AG09319 (cell line): Measurements from ENCODE around the gene HAPLN3.
A peak's percentile ranks its signal among the peaks of the same experiment; 100 is the strongest.

Experiments
- DNase-seq: peaks from one replicate; pipeline ENCODE4 v3.0.0-alpha.2; 2010; ENCODE audit warnings: low read depth; ENCODE audit errors: extremely low read depth
- TF ChIP-seq, protein P1 (sequence below): IDR thresholded peaks from 2 replicates; pipeline ENCODE4 v1.5.1; 2011; ENCODE audit warnings: low read depth, mild to moderate bottlenecking, inconsistent platforms, low read length, moderate library complexity

Gene HAPLN3

DNA sequence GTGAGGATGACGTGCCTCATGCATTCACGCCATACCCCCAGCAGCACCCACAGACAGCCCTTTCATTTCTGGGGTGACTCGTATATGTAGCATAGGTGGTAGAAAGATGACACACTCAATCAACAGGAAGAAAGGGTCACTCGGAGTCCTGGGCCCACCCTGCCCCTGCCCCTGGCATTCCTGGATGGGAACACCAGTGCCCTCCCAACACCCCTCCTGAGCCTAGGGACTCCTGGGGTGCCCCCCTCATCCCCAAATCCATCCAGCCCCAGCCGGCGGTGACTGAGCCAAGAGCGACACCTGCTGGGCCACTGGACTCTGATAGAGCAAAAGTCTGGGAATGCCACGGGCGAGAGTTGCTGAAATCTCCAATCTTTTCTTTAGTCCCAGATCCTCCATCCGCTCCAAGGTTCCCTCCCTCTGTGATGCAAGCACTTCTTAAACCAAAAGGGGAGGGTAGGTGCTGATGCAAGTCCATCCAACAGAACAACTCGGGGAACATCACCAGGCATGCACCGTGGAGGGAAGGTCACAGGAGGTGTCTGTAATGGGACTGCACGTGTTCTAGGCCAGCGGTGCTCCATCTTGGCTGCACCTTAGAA, 61.0 kb downstream of the HAPLN3 start:
- peak; percentile 14 for DNase-seq
- TF ChIP-seq, protein P1, sequence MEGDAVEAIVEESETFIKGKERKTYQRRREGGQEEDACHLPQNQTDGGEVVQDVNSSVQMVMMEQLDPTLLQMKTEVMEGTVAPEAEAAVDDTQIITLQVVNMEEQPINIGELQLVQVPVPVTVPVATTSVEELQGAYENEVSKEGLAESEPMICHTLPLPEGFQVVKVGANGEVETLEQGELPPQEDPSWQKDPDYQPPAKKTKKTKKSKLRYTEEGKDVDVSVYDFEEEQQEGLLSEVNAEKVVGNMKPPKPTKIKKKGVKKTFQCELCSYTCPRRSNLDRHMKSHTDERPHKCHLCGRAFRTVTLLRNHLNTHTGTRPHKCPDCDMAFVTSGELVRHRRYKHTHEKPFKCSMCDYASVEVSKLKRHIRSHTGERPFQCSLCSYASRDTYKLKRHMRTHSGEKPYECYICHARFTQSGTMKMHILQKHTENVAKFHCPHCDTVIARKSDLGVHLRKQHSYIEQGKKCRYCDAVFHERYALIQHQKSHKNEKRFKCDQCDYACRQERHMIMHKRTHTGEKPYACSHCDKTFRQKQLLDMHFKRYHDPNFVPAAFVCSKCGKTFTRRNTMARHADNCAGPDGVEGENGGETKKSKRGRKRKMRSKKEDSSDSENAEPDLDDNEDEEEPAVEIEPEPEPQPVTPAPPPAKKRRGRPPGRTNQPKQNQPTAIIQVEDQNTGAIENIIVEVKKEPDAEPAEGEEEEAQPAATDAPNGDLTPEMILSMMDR: peak; percentile 78

DNA sequence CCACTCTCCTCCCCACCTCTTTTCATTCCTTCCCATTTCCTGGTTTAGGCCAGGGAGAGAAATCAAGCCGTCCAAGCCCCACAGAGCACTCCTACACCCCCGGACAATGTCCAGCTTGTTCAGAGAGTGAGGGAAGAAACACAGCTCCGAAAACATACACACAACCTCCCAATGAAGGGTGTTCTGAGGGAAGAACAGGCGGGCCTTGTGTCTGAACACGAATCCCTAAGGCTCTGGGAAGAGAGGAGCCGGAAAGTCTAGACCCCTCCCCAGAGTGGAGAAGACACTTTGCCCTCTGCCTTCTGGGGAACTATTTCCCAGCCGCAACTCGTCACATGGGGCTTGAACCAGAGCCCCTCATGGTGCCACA, 61.6 kb downstream of the HAPLN3 start:
- TF ChIP-seq, protein P1: no peak
- no peak for DNase-seq

DNA sequence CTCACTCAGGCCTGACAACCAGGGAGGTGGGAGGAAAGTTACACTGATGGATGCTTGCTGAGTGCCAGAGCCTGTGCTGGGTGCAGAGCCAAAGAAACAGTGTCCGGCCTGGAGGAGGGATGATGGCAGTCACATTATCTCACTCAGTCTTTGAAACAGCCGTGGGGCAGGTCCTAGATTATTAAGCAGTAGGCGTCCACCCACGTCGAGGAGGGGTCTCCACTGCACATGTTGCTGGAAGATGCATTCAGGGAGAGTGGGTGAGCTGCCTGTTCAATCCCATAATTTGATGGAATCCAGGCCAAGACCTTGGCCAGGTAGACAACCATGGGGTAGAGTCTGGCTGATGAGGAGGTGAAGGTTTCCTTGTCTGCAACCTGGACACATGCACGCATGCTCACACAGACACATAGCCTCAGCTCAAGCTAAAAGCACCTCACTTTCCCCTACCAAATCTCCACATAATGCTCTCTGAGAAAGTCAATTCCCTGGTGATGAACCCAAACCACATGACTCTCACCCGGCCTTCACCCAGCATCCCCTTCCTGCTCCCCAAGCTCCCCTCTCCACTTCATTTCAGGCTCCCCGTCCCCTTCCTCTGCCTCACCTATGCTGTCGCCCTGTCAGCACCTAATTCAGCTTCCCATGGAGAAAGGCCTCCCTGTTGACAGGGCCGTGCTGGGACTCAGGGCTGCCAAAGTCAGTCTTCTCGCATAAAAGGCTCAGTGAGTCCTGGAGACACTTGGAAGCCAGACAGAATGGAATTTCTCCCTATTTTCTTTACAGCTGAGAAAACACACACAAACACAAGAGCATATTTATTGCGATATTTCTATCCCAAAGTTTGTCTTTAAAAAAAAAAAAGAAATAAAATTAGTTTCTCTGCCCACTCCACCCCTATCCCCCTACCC, 62.3 kb downstream of the HAPLN3 start:
- TF ChIP-seq, protein P1: no peak
- DNase-seq: no peak

DNA sequence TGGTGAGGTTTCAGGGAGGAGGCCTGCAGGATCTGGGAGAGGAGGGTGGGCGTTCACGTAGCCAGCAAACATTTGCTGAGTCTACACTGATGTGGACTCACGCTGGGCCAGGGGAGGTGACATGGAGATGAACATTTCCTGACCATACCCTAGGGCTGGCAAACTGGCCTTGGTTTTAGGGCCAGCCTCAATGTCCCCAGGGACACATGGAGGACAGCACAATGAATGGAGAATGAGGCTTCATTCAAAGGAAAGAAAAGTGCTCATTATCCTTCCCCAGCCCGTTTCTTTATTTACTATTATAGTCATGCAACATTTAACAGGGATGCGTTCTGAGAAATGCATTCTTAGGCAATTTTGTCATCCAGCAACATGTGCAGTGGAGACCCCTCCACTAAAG, 65.3 kb downstream of the HAPLN3 start:
- no peak for DNase-seq
- TF ChIP-seq, protein P1: no peak

DNA sequence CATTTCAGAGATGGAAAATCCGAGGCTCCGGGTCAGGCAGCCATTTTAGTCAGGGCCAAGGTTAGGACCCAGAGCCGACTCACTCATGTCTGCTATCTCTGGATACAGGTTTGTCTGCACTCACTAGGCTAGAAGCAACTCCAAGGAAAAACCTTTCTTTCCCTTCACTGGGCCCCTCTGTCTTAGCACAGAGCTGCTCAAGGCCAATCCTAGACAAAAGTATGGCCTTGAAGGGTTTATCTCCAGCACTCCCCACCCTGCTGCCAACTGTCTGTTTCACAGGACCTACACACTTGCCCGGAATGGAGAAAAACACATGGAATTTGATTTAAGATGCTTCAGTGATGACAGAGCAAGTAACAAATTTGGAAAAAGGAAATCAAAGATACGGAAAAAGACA, 66.6 kb downstream of the HAPLN3 start:
- TF ChIP-seq, protein P1: no peak
- no peak for DNase-seq
